Measurements from ENCODE around the gene CEMIP. TPM values are rescaled to one million over a fixed set of nuclear protein-coding genes. Genes with fewer than 3 reads are reported as not detected.

Gene CEMIP
- total RNA-seq, 1 donor from 2014 or later = 0.83 TPM

GRCh38 chr15:80926126-80926525 is 147.0 kb downstream of the CEMIP start:
- Mint-ChIP-seq H3K4me3 (no peak overlapping the region), H3K27ac (no peak overlapping the region), H3K36me3 (no peaks in the 10 kb centered on the region), H3K4me1 (peaks cover 5% of the 10 kb centered on the region), H3K27me3 (ENCODE audit: low read depth) (no peaks in the 10 kb centered on the region), H3K9me3 (peaks cover 4% of the 10 kb centered on the region)
- no peak for TF ChIP-seq CTCF (IDR thresholded peaks at IDR 0.05; ENCODE audit: unreplicated experiment)
- no peak for DNase-seq (ENCODE audit: low spot score in 2 of 2, unreplicated experiment in 2 of 2)

- Mint-ChIP-seq H3K27me3 (ENCODE audit: low read depth) (no peaks in the 10 kb centered on the region), H3K9me3 (peaks cover 4% of the 10 kb centered on the region), H3K27ac (no peak overlapping the region), H3K36me3 (no peaks in the 10 kb centered on the region), H3K4me3 (no peak overlapping the region), H3K4me1 (peaks cover 5% of the 10 kb centered on the region)
- no peak for DNase-seq (ENCODE audit: low spot score in 2 of 2, unreplicated experiment in 2 of 2)
- TF ChIP-seq CTCF (IDR thresholded peaks at IDR 0.05; ENCODE audit: unreplicated experiment) = no peak
These were observed 150.1 kb downstream of the CEMIP start for GRCh38 chr15:80929225-80929624.

- no peak for DNase-seq (ENCODE audit: low spot score in 2 of 2, unreplicated experiment in 2 of 2)
- no peaks in the 10 kb centered on the region for H3K27me3 Mint-ChIP-seq (ENCODE audit: low read depth)
- no peak overlapping the region for H3K4me3 Mint-ChIP-seq
- no peak overlapping the region for H3K27ac Mint-ChIP-seq
- H3K9me3 Mint-ChIP-seq = peaks cover 4% of the 10 kb centered on the region
- H3K36me3 Mint-ChIP-seq = no peaks in the 10 kb centered on the region
- H3K4me1 Mint-ChIP-seq = peaks cover 9% of the 10 kb centered on the region
- no peak for TF ChIP-seq CTCF (IDR thresholded peaks at IDR 0.05; ENCODE audit: unreplicated experiment)
These were observed 150.5 kb downstream of the CEMIP start for GRCh38 chr15:80929689-80930088.

- Mint-ChIP-seq H3K27me3 (ENCODE audit: low read depth) (no peaks in the 10 kb centered on the region), H3K27ac (no peak overlapping the region), H3K4me3 (no peak overlapping the region), H3K4me1 (peaks cover 13% of the 10 kb centered on the region), H3K9me3 (peaks cover 4% of the 10 kb centered on the region), H3K36me3 (no peaks in the 10 kb centered on the region)
- no peak for DNase-seq (ENCODE audit: low spot score in 2 of 2, unreplicated experiment in 2 of 2)
- TF ChIP-seq CTCF (IDR thresholded peaks at IDR 0.05; ENCODE audit: unreplicated experiment) = no peak
These were observed 152.0 kb downstream of the CEMIP start for GRCh38 chr15:80931191-80931590.

GRCh38 chr15:80931721-80932512 is 152.7 kb downstream of the CEMIP start:
- peaks cover 4% of the 10 kb centered on the region for H3K9me3 Mint-ChIP-seq
- no peak for DNase-seq (ENCODE audit: low spot score in 2 of 2, unreplicated experiment in 2 of 2)
- no peaks in the 10 kb centered on the region for H3K27me3 Mint-ChIP-seq (ENCODE audit: low read depth)
- H3K4me3 Mint-ChIP-seq = no peak overlapping the region
- H3K4me1 Mint-ChIP-seq = peaks cover 13% of the 10 kb centered on the region
- H3K27ac Mint-ChIP-seq = no peak overlapping the region
- peaks cover 4% of the 10 kb centered on the region for H3K36me3 Mint-ChIP-seq
- no peak for TF ChIP-seq CTCF (IDR thresholded peaks at IDR 0.05; ENCODE audit: unreplicated experiment)
